HG02840 (cell line): ENCODE data around the gene TRAF7.
"Not testable (repeated sequence)": the region's sequence is repeated elsewhere in the genome, so short reads cannot be mapped to it uniquely, and the experiment has no call there.

ENCODE experiments used
- ATAC-seq: cut with Tn5 transposase; IDR thresholded peaks from one replicate; pipeline ENCODE4 v1.9.1; 2021; ENCODE audit warnings: mild to moderate bottlenecking, moderate library complexity, moderate number of reproducible peaks; ENCODE audit not compliant: unreplicated experiment, low FRiP score

The TRAF7 gene

DNA sequence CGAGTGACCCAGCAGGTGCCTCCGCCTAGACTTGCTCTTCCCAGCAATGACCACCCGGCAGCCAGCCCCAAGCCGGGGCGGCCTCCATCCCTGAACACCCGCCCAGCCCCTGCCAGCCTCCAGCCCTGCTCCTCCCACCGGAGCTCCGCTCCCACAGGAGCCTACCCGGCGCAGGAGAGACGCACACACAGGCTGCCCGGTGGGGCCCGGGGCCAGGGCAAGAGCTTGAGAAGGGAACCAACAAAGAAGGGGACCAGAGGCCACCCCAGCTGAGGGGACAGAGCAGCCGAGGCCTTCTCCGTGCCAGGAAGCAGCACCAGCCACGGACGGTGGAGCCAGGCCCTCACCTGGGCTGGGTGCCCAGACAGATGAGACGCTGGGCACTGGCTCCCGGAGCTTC, 33.7 kb upstream of the TRAF7 start:
- no peak for ATAC-seq

DNA sequence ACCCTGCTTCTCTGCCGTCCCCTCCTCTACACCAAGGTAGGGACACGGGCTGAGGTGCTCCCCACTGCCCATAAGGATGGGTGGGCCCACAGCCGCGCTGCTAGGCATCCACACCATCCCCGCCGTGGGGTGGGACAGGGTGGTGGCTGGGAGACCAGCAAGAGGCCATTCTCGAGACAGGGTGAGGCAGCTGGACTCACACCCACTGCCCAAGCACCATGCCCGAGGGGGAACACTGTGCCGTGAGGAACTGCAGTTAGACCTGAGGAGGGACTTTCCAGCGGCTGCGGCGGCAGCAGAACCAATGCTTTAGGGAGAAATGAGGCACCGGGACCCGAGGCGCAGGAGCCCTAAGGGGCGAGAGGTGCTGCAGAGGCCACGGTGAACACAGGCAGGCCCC, 33.2 kb upstream of the TRAF7 start:
- ATAC-seq, result no peak

GRCh38 chr16:2122934-2123683, 32.5 kb upstream of the TRAF7 start:
- not testable (repeated sequence) for ATAC-seq

DNA sequence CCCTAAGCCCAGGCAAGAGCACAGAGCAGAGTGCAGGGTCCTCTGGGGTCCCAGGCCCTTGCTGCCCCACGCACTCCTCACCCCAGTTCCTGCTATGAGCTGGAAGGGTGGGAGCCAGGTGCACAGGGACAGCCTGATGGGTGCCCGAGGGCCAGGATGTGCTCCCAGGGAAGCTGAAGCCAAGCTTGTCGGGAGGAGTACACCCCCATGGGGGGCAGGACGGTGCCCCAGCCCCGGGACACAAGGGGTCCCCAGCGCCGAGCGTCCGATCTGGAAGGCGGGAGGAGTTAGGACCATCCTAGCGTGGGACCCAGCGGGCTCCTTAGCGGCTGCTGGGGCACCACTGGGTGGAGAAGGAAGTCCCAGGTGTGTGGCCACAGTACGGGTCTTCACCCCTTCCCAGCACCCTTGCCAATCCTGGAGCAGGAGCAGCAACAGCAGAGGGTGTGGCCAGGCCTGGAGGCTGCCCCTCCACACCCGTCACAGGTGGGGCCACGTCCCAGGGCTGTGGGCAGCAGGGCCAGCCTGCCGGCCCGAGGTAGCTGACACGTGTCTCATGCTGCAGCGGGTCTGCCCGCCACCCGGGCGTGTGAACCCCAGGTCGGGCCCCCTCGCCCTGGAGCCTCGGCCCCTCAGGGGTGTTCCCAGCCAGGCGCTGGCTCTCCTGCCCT, 31.7 kb upstream of the TRAF7 start:
- not testable (repeated sequence) for ATAC-seq

DNA sequence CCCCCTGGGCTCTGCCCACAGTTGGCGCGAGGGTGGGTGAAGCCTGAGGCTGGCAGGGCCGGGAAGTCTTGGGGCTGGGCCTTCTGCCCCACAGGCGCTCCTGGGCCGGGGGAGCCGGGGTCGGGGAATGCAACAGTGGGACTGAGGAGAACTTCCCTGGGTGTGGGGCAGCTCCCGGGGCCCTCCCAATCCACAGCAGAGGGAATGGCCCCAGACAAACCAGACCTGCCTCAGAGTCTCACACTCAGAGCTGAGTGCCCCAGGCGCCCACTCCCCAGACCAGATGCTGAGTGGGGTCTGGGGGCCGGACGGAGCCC, 31.2 kb upstream of the TRAF7 start:
- not testable (repeated sequence) for ATAC-seq

- ATAC-seq, result not testable (repeated sequence)
These were observed 30.7 kb upstream of the TRAF7 start for GRCh38 chr16:2124694-2125444.

DNA sequence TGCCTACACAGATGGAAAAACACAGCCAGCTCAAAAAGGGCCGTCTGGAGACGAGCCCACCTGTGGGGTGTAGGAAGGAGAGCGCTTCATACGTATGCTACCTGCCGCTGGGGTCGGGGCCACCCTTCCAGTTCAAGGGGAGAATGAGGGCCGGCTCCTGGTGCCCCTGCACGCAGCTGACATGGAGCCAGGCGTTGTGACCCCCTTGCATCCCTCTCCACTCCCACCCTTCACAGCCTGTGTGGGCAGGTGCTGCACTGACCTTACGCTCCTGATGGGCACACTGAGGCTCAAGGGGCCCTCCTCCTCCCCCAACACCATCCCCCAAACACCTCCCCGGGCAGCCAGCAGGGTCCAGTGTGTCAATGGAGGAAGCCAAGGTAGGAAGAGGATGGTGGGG, 30.0 kb upstream of the TRAF7 start:
- not testable (repeated sequence) for ATAC-seq

DNA sequence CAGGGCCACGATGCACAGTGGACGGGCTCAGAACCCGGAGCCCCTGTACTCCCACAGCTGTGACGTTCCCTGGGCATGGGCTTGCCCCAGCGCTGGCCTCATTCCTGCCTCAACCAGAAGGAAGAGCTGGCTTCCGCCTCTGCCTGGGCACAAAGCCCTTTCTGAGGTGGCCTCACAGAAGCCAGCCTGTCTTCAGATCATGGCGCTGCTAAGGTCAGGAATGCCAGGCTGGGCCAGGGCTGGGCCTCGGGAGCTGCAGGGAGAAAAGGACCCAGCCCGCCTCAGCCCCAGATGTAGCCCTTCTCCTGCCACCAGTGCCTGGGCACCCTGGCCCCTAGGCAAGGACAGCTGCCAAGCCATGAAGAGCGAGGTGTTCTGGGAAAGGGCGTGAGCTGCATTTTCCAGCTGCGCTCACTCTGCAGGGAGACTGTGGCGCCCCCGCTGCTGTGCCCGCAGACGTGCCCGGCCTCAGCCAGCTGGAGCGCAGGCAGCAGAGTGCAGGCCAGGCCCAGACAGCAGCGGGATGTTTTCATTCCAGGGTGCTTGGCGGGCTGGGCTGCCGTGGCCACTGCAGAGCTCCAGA, 29.3 kb upstream of the TRAF7 start:
- ATAC-seq, result not testable (repeated sequence)

- not testable (repeated sequence) for ATAC-seq
These were observed 28.5 kb upstream of the TRAF7 start for GRCh38 chr16:2126928-2127556.

- ATAC-seq, result not testable (repeated sequence)
These were observed 27.8 kb upstream of the TRAF7 start for GRCh38 chr16:2127630-2128280.

- ATAC-seq, result not testable (repeated sequence)
These were observed 26.3 kb upstream of the TRAF7 start for GRCh38 chr16:2129251-2129650.

- ATAC-seq, result not testable (repeated sequence)
These were observed 25.6 kb upstream of the TRAF7 start for GRCh38 chr16:2129890-2130447.

DNA sequence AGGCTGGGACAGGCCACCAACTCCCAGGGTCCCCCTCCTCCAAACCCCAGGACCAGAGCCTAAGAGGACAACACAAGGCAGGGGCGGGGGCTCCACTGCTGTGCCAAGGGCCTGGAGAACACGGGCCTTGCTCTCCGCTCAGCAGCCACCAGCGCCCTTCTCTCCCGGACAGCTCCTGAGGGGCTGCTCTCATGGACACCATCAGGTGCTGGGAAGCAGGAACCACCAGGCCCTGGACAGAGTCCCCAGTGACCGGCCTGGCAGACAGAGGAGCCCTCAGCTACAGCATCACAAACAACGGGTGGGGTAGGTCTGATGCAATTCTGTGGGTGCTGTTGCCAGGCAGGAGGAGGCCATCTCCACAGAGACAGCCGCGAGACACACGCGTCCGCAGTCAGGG, 21.8 kb upstream of the TRAF7 start:
- ATAC-seq, result not testable (repeated sequence)

- not testable (repeated sequence) for ATAC-seq
These were observed 20.5 kb upstream of the TRAF7 start for GRCh38 chr16:2135071-2135470.

GRCh38 chr16:2135770-2136490, 19.7 kb upstream of the TRAF7 start, which contains the start of gene PKD1:
Gene PKD1, minus strand, starts transcription at chr16:2135898. Its CDS starts 209 bp downstream, at chr16:2135689.
- ATAC-seq, result not testable (repeated sequence)

DNA sequence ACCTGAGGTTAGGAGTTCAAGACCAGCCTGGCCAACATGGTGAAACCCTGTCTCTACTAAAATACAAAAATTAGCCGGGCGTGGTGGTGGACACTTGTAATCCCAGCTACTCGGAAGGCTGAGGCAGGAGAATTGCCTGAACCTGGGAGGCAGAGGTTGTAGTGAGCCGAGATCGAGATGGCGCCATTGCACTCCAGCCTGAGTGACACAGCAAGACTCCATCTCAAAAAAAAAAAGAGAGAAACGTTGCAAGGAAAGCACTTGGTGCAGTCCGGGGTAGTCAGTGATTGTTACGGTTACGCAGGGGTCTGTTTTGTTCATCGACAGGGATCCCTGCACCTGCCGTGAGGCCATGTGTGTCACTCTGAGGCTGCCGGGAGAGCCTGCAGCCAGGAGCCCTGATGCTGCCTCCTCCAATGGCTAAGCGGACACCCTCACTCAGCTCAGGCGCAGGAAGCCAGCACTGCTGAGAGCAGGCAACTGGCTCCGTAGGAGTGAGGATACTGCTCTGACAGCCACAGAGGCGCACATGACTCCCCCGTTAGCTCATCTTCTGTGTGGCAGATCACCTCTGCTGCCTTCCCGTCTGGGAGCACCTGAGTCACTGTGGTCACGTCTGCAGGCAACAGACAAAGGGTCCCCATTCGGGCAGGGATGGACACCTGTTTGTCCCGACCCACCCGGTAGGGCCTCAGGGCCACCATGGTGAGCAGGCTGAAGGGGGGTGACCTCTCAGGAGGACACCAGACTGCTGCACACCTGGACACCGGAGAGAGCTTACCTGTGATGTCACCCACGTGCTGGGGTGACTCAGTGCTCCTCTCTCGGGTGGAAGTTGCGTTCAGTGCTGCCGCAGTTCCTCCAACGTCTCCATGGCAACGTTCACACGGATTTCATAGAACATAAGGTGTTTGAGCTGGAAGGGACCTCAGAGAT, 12.4 kb upstream of the TRAF7 start:
- ATAC-seq, result no peak

DNA sequence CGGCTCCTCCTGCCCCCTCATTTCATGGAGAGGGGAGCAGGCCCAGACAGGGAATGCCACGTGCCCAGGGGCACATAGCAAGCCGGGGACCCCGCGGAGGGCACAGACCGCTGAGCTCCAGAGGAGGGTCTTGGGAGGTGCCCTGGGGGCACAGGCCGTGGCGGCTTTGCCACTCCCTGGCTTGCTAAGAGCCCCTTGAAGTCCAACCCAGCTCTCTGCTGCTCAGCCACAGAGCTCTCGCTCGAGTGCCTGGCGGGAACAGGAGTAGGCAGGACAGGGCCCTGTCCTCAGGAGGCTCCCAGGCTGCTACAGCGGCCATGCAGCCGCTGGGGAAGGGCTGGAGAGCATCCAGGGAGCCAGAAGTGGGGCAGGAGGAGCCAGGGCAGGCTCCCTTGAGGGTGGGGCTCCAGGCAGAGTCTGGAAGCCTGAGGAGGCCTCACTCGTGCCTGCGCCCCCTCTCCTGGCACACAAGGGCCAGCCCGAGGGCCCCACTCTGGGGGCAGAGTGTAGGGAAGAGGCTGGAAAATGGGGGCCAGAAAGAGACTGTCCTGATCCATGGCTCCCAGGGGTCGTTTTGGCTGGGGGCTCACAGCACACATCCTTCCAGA, 11.6 kb upstream of the TRAF7 start:
- ATAC-seq, result no peak
